Central memory CD8-positive, alpha-beta T cell (primary cell): ENCODE measurements around the gene FAM217B.

Experiments
- ATAC-seq: fragments of 150-1000 bp; cut with Tn5 transposase; replicated peaks from 2 replicates; pipeline ENCODE4 v1.10.0; 2022; ENCODE audit warnings: mild to moderate bottlenecking, moderate FRiP score, moderate number of reproducible peaks; ENCODE audit not compliant: poor library complexity, severe bottlenecking; ENCODE audit errors: extremely low read depth
- DNase-seq, 2 donors: peaks; one replicate each; pipeline ENCODE4 v3.0.0; 2021; ENCODE audit warnings: low spot score in 2 of 2
- H3K27ac Mint-ChIP-seq: one replicate; pipeline ENCODE4 v1.8.0; 2022; ENCODE audit warnings: low read depth, mild to moderate bottlenecking, moderate library complexity, mixed read lengths
- H3K27me3 Mint-ChIP-seq: one replicate; pipeline ENCODE4 v1.8.0; 2022; ENCODE audit warnings: mixed read lengths
- H3K36me3 Mint-ChIP-seq: one replicate; pipeline ENCODE4 v1.8.0; 2022; ENCODE audit warnings: mild to moderate bottlenecking, moderate library complexity, mixed read lengths; ENCODE audit not compliant: insufficient read depth
- H3K4me1 Mint-ChIP-seq: one replicate; pipeline ENCODE4 v1.8.0; 2022; ENCODE audit warnings: mixed read lengths
- H3K4me3 Mint-ChIP-seq: one replicate; pipeline ENCODE4 v1.8.0; 2022; ENCODE audit warnings: mild to moderate bottlenecking, moderate library complexity, mixed read lengths
- H3K9me3 Mint-ChIP-seq: one replicate; pipeline ENCODE4 v1.8.0; 2022; ENCODE audit warnings: mixed read lengths

Gene FAM217B

GRCh38 chr20:59988141-59988540 is 48.0 kb downstream of the FAM217B start:
- no peaks in the 10 kb centered on the region for H3K27me3 Mint-ChIP-seq
- peaks cover 2% of the 10 kb centered on the region for H3K36me3 Mint-ChIP-seq
- no peak overlapping the region for H3K4me3 Mint-ChIP-seq
- H3K9me3 Mint-ChIP-seq, result no peaks in the 10 kb centered on the region
- no peak for ATAC-seq
- no peaks in the 10 kb centered on the region for H3K4me1 Mint-ChIP-seq
- no peak overlapping the region for H3K27ac Mint-ChIP-seq
- no peak for DNase-seq

DNA sequence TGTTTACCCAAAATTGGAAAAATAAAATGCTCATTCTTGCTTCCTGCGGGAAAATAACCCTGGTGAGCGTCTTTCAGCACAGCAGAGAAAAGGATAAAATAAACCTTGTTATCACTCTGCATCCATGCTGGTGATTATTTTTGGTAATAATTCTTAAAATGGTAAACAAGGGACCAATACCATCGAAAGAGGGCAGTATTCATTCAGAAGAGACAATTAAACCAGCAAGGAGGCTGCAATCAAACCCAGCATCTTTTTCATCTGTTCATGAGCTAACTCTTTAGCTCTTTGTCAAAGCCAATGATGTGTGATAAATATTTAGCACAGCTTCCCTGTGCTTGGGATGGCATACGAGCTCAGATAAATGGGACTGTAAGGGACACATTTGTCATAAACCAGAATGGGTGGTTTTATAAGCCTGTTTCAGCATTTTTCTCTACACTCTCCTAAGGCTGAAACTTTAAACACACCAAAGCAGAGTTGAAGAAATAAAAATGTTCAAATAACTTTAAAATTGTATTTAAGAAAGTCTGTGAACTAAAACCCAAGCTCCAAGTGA is 52.4 kb downstream of the FAM217B start:
- DNase-seq (no peak), ATAC-seq (no peak)
- H3K27ac Mint-ChIP-seq, result no peak overlapping the region
- H3K4me1 Mint-ChIP-seq, result no peaks in the 10 kb centered on the region
- H3K36me3 Mint-ChIP-seq, result peaks cover 2% of the 10 kb centered on the region
- H3K4me3 Mint-ChIP-seq, result no peak overlapping the region
- H3K27me3 Mint-ChIP-seq, result no peaks in the 10 kb centered on the region
- H3K9me3 Mint-ChIP-seq, result no peaks in the 10 kb centered on the region

DNA sequence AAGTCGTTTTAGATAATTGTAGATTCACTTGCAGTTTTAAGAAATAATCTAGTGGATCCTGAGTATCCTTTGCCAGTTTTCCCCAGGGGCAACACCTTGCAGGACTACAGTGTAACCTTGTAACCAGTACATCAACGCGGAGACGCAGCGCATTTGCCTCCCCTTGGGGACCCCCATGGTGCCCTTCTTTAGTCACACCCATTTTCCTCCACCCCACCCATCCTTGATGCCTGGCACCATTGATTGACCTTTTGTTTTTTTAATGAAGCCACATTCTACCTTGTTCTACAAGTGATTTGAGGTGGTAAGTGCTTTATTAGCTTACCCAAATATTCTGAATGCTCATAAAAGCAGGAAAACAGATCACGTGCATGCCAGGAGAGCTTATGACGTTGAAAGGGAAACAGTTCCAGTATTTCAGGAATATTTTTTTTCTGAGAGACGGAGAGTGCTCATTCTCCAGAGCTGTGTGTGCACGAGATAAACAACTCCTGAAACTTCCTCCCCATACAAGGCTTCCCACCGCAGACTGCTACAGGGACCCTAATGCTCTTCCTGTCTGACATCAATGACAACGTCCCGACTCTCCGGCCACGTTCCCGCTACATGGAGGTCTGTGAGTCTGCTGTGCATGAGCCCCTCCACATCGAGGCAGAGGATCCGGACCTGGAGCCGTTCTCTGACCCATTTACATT is 53.7 kb downstream of the FAM217B start:
- Mint-ChIP-seq H3K27me3 (no peaks in the 10 kb centered on the region), H3K4me3 (no peak overlapping the region), H3K9me3 (no peaks in the 10 kb centered on the region), H3K4me1 (no peaks in the 10 kb centered on the region), H3K36me3 (no peaks in the 10 kb centered on the region), H3K27ac (no peak overlapping the region)
- DNase-seq, result no peak
- no peak for ATAC-seq

DNA sequence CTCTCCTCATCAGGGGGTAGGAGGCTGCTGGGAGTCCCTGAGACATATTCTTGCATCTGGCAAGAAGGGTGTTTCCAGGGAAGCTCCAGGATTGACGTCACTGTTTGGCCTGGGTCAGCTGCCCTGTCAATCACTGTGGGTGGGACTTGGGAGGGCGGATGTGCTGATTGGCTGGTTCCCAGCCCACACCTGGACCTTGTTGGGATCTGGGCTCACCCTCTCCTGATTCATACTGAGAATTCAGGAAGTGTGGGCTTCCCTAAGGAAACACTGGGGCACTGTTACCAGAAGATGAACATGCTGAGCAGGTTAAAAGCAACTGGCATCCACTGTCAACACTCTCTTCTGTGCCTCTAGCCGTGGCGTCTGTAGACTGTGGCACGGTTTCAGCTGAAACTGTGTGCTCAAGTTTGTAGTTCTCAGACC is 54.5 kb downstream of the FAM217B start:
- Mint-ChIP-seq H3K9me3 (no peaks in the 10 kb centered on the region), H3K4me3 (no peak overlapping the region), H3K27me3 (no peaks in the 10 kb centered on the region), H3K27ac (no peak overlapping the region), H3K4me1 (no peaks in the 10 kb centered on the region), H3K36me3 (no peaks in the 10 kb centered on the region)
- DNase-seq, result no peak
- ATAC-seq, result no peak

GRCh38 chr20:59996108-59996507 is 55.9 kb downstream of the FAM217B start:
- Mint-ChIP-seq H3K27me3 (no peaks in the 10 kb centered on the region), H3K36me3 (no peaks in the 10 kb centered on the region), H3K9me3 (no peaks in the 10 kb centered on the region), H3K27ac (no peak overlapping the region), H3K4me1 (no peaks in the 10 kb centered on the region), H3K4me3 (no peak overlapping the region)
- DNase-seq (no peak), ATAC-seq (no peak)

DNA sequence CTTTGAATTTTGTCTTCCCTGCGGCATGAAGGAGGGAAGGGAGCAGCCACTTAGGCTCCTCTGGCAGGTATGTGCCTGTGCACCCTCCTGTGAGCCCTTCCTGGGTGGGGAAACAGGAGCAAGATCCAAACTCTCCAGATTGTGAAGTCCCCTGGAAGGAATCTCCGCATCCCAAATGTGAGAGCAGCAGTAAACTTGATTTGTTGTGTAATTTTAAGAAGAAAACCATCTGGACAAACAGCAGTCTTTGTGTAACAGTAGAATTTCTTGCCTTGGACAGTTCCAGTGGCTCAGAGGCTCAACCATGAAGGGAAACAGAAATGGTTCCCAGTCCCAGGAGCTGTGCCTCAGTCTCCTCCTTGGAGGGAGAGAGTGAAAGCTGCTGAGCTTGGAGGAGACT is 57.7 kb downstream of the FAM217B start:
- no peaks in the 10 kb centered on the region for H3K9me3 Mint-ChIP-seq
- no peaks in the 10 kb centered on the region for H3K27me3 Mint-ChIP-seq
- no peaks in the 10 kb centered on the region for H3K4me1 Mint-ChIP-seq

More for the DNA sequence above, 57.7 kb downstream of the FAM217B start:
- no peak for ATAC-seq
- Mint-ChIP-seq H3K36me3 (no peaks in the 10 kb centered on the region), H3K4me3 (no peak overlapping the region), H3K27ac (no peak overlapping the region)
- no peak for DNase-seq
